HG02571 (cell line): Measurements from ENCODE around the gene ALDH1B1.
A peak's percentile ranks its signal among the peaks of the same experiment; 100 is the strongest.

Experiments
- ATAC-seq: cut with Tn5 transposase; IDR thresholded peaks from one replicate; pipeline ENCODE4 v1.9.1; 2021; ENCODE audit warnings: mild to moderate bottlenecking, moderate library complexity; ENCODE audit not compliant: unreplicated experiment

Gene ALDH1B1

GRCh38 chr9:38392235-38393127 lies at the start of gene ALDH1B1:
Gene ALDH1B1 (plus strand): TSS chr9:38392702. CDS start chr9:38395749, 3,047 bp downstream.
- peak; percentile 99 for ATAC-seq

GRCh38 chr9:38343037-38343436 lies 49.5 kb upstream of the ALDH1B1 start:
- ATAC-seq, result no peak

GRCh38 chr9:38343552-38343951 lies 49.0 kb upstream of the ALDH1B1 start:
- ATAC-seq, result no peak

DNA sequence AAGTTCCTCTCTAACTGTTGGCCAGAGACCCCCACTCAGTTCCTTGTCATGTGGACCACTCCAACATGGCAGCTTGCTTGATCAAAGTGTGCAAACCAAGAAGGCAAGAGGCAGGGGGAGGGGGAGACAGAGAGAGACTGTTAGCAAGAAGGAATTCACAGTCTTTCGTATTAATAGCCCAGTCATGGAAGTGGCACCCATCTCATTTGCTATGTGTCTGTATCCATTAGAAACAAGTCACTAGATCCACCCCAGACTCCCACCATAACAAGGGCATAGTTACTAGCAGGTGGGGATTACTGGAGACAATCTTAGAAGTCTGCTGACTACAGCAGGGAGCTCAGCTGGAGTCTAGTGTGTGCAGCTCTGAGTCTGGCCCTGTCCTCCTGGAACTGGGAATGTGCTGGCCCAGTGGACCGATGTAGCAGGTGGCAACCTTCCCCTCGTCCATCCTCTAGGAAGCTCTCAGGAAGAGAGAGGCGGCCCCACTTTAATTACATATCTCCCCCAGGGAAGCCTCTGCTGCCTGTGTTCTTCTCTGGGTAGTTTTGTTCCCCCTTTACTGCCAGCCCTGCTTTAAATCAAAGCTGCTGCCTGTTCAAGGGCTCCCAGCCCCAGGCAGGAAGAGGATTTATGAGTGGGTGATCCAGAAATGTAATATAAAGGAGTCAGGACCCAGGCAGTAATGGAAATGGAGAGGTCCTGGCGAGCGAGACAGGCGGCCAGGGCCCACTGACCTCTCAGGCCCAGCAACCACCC lies 47.8 kb upstream of the ALDH1B1 start:
- no peak for ATAC-seq

DNA sequence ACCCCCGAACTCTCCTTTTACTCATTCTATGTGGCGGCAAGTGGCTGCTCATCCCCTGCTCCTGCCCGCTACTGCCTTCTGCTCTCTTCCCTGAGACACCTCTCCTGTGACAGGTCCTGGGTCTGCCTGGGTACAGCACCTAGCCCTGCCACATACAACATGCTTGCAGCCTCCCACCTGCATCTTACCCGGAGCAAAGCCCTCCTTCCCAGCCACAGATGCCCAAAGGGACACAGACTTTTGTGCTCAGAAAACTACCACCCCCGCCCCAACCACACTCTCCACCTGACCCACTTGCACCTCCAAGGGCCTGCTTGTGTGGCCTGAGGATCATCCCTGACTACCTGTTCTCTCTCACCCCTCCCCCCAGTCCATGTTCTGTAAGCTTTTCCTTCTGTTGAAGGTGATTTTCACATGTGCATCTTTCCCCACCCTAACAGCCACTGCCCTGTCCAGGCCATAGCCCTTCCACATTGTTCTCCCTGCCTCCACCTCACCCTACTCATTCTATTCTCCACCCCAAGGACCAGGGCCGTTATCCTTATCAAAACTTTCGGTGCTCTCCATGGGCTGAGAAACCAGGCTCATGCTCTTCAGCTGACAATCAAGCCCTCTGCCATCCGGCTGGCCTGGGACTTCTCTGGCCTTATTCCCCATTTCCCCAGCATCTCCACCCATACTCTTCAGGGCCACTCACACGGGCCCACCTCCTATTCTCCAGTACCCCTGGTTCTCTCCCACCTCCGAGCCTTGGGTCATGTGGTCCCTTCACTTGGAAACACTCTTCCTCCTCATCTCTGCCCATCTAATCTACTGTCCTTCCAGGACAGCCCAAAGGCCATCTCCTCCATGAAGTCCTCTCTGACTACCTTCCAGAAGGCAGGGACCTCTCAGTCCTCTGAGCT lies 46.4 kb upstream of the ALDH1B1 start:
- no peak for ATAC-seq

GRCh38 chr9:38346811-38347210 lies 45.7 kb upstream of the ALDH1B1 start:
- ATAC-seq, result no peak

GRCh38 chr9:38347271-38347671 lies 45.2 kb upstream of the ALDH1B1 start:
- ATAC-seq, result no peak

GRCh38 chr9:38347946-38348345 lies 44.6 kb upstream of the ALDH1B1 start:
- ATAC-seq, result no peak

DNA sequence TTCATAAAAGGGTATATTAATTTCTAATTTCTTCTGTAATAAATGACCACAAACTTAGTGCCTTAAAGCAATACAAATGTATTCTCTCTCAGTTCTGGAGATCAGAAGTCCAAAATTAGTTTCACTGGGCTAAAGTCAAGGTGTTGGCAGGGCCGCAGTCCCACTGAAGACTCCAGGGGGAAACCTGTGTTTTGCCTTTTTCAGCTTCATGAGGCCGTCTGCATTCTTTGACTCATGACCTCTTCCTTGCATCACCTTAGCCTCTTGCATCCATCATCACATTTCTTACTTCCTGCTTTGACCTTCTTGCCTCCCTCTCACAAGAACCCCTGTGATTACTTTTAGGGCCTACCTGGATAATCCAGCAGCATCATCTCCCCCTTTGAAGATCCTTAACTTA lies 42.0 kb upstream of the ALDH1B1 start:
- no peak for ATAC-seq

DNA sequence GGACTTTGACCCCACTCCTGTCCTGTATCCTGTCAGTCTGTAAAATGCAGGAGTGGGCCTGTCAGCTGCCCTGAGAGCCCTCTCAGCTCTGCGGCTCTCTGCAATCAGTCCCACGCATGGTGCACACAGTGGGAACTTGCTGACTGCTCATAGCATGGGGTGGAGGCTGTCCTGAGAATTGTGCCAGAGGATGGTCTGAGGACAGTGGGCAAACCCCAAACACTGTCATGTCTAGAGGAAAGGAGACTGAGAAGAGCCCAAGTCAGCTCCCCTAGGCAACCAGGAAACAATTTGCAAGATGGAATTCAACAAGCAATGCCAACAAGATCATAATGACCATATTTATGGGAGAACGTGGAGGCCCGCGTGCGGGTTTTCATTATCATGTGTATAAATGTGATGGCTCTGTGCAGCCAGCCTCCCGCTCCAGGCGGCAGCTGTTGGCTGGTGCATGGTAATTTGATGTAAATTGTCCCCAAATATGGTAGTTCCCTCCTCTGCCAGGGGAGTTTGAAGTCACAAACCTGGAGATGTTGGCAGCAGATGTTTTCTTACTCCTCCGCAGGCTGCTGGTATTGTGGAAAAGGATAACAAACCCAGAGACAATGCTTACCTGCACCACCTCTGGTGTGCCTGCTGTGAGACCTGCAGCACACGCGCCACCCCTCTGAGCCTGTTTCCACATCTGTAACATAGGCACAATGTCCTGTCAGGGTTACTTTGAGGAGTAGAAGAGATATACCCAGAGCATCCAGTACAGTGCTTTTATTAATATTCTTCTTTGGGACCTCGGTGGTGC lies 39.8 kb upstream of the ALDH1B1 start:
- ATAC-seq, result no peak

- ATAC-seq, result no peak
Observed at GRCh38 chr9:38355115-38355514, 37.4 kb upstream of the ALDH1B1 start.

DNA sequence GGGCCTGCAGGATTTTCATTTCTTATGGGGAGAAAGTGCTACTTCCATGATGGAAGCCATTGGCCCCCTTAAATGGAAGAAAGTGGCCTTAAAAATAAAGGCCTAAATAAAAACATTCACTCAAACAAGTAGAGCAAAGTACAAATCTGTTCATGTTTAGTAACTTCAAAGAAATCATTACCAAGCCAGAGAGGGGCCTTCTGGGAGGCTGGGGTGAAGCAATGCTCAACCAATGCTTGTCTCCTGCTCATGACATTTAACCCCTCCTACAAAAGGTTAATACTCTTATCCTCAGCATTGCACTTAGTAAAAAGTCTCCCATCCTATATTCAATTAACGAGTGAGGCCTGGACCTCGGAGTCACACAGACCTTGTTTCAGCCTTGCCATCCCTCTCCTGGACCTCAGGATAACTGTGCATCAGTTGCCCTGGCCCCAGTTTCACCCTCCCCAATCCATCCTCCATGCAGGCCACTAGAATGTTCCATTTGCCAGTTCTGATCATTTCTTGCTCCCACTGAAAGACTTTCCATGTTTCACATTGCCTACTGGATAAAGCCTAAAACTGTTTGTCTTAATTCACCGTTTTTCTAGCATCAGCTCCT lies 36.9 kb upstream of the ALDH1B1 start:
- no peak for ATAC-seq

- no peak for ATAC-seq
Observed at GRCh38 chr9:38356851-38357250, 35.7 kb upstream of the ALDH1B1 start.

GRCh38 chr9:38357350-38358114 lies 35.0 kb upstream of the ALDH1B1 start:
- no peak for ATAC-seq

GRCh38 chr9:38358390-38359296 lies 33.9 kb upstream of the ALDH1B1 start:
- ATAC-seq, result no peak

GRCh38 chr9:38359297-38359653 lies 33.2 kb upstream of the ALDH1B1 start:
- no peak for ATAC-seq

- ATAC-seq, result no peak
Observed at GRCh38 chr9:38359689-38360385, 32.7 kb upstream of the ALDH1B1 start.
